ENCODE results near the gene VWCE.
"Not testable (repeated sequence)": the region's sequence is repeated elsewhere in the genome, so short reads cannot be mapped to it uniquely, and the experiment has no call there.

DNA sequence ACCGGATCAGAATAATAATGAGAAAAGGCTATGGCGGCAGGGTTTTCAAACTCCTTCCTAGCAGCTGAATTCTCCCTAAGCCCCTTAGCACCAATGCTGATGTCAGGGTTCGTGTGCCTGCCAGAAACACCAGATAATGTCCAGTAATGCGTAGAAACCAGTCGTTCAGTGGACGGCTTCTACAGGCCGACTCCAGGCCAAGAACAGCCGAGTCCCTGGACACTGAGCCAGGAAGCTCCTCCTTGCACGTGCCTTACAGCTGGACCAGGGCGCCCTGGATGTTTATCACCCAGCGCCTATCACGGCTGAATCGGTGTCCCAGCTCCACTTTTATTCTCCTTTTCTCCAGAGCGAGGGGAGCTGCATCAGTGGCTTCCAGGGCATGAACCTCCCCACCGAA lies 64.1 kb downstream of the VWCE start:
- TF ChIP-seq, protein P1, sequence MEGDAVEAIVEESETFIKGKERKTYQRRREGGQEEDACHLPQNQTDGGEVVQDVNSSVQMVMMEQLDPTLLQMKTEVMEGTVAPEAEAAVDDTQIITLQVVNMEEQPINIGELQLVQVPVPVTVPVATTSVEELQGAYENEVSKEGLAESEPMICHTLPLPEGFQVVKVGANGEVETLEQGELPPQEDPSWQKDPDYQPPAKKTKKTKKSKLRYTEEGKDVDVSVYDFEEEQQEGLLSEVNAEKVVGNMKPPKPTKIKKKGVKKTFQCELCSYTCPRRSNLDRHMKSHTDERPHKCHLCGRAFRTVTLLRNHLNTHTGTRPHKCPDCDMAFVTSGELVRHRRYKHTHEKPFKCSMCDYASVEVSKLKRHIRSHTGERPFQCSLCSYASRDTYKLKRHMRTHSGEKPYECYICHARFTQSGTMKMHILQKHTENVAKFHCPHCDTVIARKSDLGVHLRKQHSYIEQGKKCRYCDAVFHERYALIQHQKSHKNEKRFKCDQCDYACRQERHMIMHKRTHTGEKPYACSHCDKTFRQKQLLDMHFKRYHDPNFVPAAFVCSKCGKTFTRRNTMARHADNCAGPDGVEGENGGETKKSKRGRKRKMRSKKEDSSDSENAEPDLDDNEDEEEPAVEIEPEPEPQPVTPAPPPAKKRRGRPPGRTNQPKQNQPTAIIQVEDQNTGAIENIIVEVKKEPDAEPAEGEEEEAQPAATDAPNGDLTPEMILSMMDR (IDR thresholded peaks at IDR 0.05), result not testable (repeated sequence)
- TF ChIP-seq POLR2A (IDR thresholded peaks at IDR 0.05), result not testable (repeated sequence)
